Calu3 (cell line): ENCODE results near the gene PTPRN2. TPM values are rescaled to one million over a fixed set of nuclear protein-coding genes. Genes with fewer than 3 reads are reported as not detected.
"Not testable (repeated sequence)": the region's sequence is repeated elsewhere in the genome, so short reads cannot be mapped to it uniquely, and the experiment has no call there.

Experiments
- BruUV-seq: library from RNA; stranded (reverse); fragments of 400-500 nt; replicated peaks from 2 replicates; lab custom pipeline; 2021; lab: Mats Ljungman, UMichigan
- CTCF ChIA-PET: fragments of 300-600 bp; sonication (Branson Sonifier 250); formaldehyde crosslinking; loops from one replicate; lab custom pipeline; 2022; ENCODE audit warnings: antibody characterized with exemption; lab: Charles Lee
- DNase-seq: peaks from one replicate; pipeline ENCODE4 v3.0.0; 2022
- H3K27ac Mint-ChIP-seq: one replicate; pipeline ENCODE4 v1.8.0; 2022; ENCODE audit warnings: mixed read lengths; ENCODE audit not compliant: unreplicated experiment
- H3K27me3 Mint-ChIP-seq: one replicate; pipeline ENCODE4 v1.8.0; 2022; ENCODE audit warnings: mixed read lengths; ENCODE audit not compliant: unreplicated experiment
- H3K36me3 Mint-ChIP-seq: one replicate; pipeline ENCODE4 v1.8.0; 2022; ENCODE audit warnings: mild to moderate bottlenecking, moderate library complexity, mixed read lengths; ENCODE audit not compliant: insufficient read depth, unreplicated experiment
- H3K4me1 Mint-ChIP-seq: one replicate; pipeline ENCODE4 v1.8.0; 2022; ENCODE audit warnings: mild to moderate bottlenecking, low read depth, mixed read lengths; ENCODE audit not compliant: unreplicated experiment
- H3K4me3 Mint-ChIP-seq: one replicate; pipeline ENCODE4 v1.8.0; 2022; ENCODE audit warnings: mild to moderate bottlenecking, low read depth, moderate library complexity, mixed read lengths; ENCODE audit not compliant: unreplicated experiment
- H3K9me3 Mint-ChIP-seq: one replicate; pipeline ENCODE4 v1.8.0; 2022; ENCODE audit warnings: low read depth, mixed read lengths; ENCODE audit not compliant: unreplicated experiment
- CTCF ChIP-seq: fragments of 200-600 bp; IDR thresholded peaks from one replicate; pipeline ENCODE4 v1.8.0; 2022; ENCODE audit warnings: antibody characterized with exemption; ENCODE audit not compliant: unreplicated experiment
- intact Hi-C: fragments of 100-400 bp; cut with micrococcal nuclease; formaldehyde crosslinking; loops from one replicate; pipeline ENCODE4 v1.10.0; 2022; ENCODE audit not compliant: unreplicated experiment
- total RNA-seq: library from RNA; stranded (reverse); gene quantifications from 2 replicates; pipeline ENCODE4 v1.2.3, GENCODE V29; 2022

Gene PTPRN2
- total RNA-seq, 1 experiment from 2014 or later = 2.0 TPM

DNA sequence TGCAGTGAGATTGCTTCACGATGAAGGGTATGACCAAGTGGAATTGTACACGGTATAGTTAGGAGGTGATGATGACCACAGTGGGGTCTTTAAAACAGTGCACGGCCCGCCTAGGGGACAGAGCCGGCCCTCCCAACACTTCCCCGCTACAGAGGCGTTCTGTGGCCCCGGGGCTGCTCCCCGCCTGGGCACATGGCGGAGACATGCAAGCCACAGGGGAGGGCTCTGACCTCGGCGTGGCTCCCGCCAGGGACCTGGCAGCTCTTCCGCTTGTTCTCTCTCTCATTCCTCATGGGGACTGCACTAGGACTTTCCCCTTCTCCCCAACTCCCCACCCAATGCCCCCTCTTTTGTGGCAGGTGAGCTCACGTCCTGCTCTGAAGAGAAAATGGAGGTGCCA, 857.0 kb downstream of the PTPRN2 start:
- H3K9me3 Mint-ChIP-seq = peaks cover 8% of the 10 kb centered on the region
- H3K4me1 Mint-ChIP-seq = no peaks in the 10 kb centered on the region
- H3K36me3 Mint-ChIP-seq = no peaks in the 10 kb centered on the region
- TF ChIP-seq CTCF = no peak
- H3K4me3 Mint-ChIP-seq = no peak overlapping the region
- no TSS peak for BruUV-seq
- intact Hi-C loops = no loop called here
- no peak overlapping the region for H3K27ac Mint-ChIP-seq
- H3K27me3 Mint-ChIP-seq = no peaks in the 10 kb centered on the region
- CTCF ChIA-PET = no interaction called here
- DNase-seq = no peak

DNA sequence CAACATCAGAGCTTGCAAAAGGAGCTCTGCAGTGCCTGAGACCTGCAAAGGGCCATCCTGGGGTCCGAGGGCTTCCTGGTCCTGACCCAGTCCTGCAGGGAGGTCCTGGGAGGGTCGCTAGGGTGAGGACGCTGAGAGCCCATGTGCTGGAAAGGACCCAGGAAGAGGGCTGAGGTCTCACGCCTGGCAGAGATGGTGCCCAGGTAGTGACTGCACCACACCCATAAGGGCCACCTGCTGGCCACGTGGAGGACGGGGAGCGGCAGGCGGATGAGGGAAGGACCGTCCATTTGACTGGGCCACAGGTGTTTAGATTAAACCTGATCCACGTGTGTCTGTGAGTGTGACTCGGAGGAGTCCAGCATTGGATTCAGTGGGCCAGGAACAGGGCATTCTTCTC, 858.1 kb downstream of the PTPRN2 start:
- Mint-ChIP-seq H3K4me3 (no peak overlapping the region), H3K4me1 (no peaks in the 10 kb centered on the region), H3K36me3 (no peaks in the 10 kb centered on the region), H3K9me3 (peaks cover 8% of the 10 kb centered on the region), H3K27me3 (no peaks in the 10 kb centered on the region), H3K27ac (no peak overlapping the region)
- intact Hi-C loops = no loop called here
- CTCF ChIA-PET = no interaction called here
- no TSS peak for BruUV-seq
- no peak for TF ChIP-seq CTCF
- no peak for DNase-seq

DNA sequence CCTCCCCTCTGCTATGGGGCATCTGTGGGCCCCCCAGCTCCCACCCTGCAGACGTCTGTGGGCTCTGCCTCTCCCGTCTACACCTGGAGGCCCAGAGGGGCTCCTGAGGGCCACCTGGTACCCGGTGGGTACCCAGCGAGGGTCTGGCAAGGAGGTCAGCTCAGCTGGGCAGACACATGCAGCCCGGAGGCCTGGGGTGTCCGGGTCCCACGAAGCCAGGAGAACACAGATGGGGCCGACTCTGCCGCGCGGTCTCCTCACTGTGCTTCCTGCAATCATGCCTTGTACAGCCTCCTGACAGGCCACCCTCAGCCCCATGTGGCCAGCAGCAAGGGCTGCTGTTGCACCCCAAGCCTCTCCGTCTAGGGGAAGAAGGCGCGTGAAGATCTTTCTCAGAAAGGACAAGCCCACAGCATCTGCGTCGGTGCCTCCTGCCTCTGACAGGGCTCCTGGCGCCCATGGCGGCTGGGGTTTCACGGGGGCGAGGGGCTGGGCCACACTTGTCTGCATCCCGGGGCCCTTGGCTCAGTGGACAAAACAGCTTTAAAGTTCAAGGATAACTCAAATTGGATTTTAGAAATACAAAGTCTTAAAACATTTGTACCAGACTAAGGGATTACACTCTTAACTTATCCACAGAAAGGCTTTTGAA, 859.5 kb downstream of the PTPRN2 start:
- Mint-ChIP-seq H3K27ac (no peak overlapping the region), H3K4me1 (no peaks in the 10 kb centered on the region), H3K36me3 (no peaks in the 10 kb centered on the region), H3K9me3 (peaks cover 6% of the 10 kb centered on the region), H3K4me3 (no peak overlapping the region), H3K27me3 (peaks cover 14% of the 10 kb centered on the region)
- no TSS peak for BruUV-seq
- TF ChIP-seq CTCF = no peak
- DNase-seq = no peak
- CTCF ChIA-PET = no interaction called here
- intact Hi-C loops = no loop called here

DNA sequence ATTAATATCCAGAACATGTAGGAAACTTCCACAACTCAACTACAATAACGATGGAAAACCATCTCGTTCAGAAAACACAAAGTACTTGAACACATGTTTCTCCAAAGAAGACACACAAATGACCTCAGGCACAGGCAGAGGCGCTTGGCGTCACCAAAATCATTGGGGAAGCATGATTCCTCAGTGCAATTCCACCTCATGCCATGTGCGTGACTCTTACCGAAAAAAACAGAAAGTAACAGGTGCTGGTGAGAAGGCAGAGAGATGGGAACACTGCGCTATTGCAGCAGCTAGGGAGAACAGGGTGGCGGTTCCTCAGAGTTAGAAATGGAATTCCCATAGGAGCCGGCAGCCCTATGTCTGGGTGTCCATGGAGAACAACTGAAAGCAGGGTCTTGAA, 860.9 kb downstream of the PTPRN2 start:
- no peak for DNase-seq
- no peak overlapping the region for H3K4me3 Mint-ChIP-seq
- intact Hi-C loops = no loop called here
- CTCF ChIA-PET = no interaction called here
- H3K27me3 Mint-ChIP-seq = peaks cover 17% of the 10 kb centered on the region
- no peaks in the 10 kb centered on the region for H3K4me1 Mint-ChIP-seq
- TF ChIP-seq CTCF = no peak
- no peaks in the 10 kb centered on the region for H3K36me3 Mint-ChIP-seq
- H3K9me3 Mint-ChIP-seq = peaks cover 6% of the 10 kb centered on the region
- no peak overlapping the region for H3K27ac Mint-ChIP-seq
- BruUV-seq = no TSS peak

DNA sequence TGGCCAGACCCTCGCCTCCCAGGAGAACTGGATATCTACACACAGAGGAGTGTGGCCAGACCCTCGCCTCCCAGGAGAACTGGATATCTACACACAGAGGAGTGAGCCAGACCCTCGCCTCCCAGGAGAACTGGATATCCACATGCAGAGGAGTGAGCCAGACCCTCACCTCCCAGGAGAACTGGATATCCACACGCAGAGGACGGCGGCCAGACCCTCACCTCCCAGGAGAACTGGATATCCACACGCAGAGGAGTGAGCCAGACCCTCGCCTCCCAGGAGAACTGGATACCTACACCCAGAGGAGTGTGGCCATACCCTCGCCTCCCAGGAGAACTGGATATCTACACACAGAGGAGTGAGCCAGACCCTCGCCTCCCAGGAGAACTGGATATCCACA, 862.3 kb downstream of the PTPRN2 start:
- intact Hi-C loops, H3K4me3 Mint-ChIP-seq, CTCF ChIA-PET, H3K9me3 Mint-ChIP-seq, DNase-seq, H3K4me1 Mint-ChIP-seq, BruUV-seq, H3K27ac Mint-ChIP-seq, H3K36me3 Mint-ChIP-seq: not testable (repeated sequence)
- peaks cover 17% of the 10 kb centered on the region for H3K27me3 Mint-ChIP-seq
